OCI-LY7 (cell line): ENCODE results near the gene AMIGO3.

Experiments used
- CTCF ChIP-seq: fragments of 200-600 bp; sonication (generic); conservative IDR thresholded peaks from 2 replicates; pipeline ENCODE4 v1.5.1; 2014; ENCODE audit warnings: mild to moderate bottlenecking, antibody characterized with exemption, low read length, moderate library complexity, mixed read lengths
- EZH2phosphoT487 ChIP-seq: fragments of 200-600 bp; sonication (generic); IDR thresholded peaks from 2 replicates; pipeline ENCODE4 v1.6.1; 2018; ENCODE audit warnings: low read depth, borderline replicate concordance, mild to moderate bottlenecking, mixed run types, antibody characterized with exemption, low read length, moderate library complexity, mixed read lengths

DNA sequence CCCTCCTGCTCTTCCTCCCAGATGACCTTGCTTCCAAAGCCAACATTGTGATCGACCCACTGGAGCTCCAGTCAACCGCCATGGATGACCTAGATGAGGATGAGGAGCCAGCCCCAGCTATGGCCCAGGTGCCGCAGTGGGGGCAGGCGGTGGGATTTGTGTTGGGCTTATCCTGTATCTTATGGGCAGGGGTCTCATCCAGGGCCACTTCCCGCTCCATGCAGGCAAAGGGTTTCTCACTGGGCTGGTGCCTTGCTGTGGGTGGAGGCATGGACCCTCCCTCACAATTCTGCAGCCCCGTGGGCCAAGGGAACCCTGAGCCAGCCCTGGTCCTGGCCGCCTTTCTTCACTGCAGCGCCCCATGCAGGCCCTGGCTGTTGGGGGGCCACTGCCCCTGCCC, 14.9 kb downstream of the AMIGO3 start:
- TF ChIP-seq CTCF: no peak
- TF ChIP-seq EZH2phosphoT487: no peak
